ENCODE data around the gene HSP90AB1.

- TF ChIP-seq CTCF (IDR thresholded peaks at IDR 0.05; ENCODE audit: low read depth, low read length, poor library complexity, severe bottlenecking) (no peak), EZH2phosphoT487 (IDR thresholded peaks at IDR 0.05; ENCODE audit: borderline replicate concordance, low read length) (no peak)
Measured at GRCh38 chr6:44256775-44257024, 9.8 kb downstream of the HSP90AB1 start.
